ENCODE data around the gene MINDY3. TPM values are rescaled to one million over a fixed set of nuclear protein-coding genes. Genes with fewer than 3 reads are reported as not detected.

MINDY3 gene
- total RNA-seq, 1 donor from 2014 or later = 22.2 TPM

- Histone ChIP-seq H3K27me3 (ENCODE audit: control insufficient read depth, insufficient read depth, low read length) (no peaks in the 10 kb centered on the region), H3K4me3 (ENCODE audit: low read depth, low read length) (no peak overlapping the region), H3K36me3 (ENCODE audit: control insufficient read depth, insufficient read depth, low read length) (no peaks in the 10 kb centered on the region)
- no peak for DNase-seq (ENCODE audit: low read depth)
- TF ChIP-seq CTCF (IDR thresholded peaks at IDR 0.05; ENCODE audit: insufficient read depth, low read length, poor library complexity, severe bottlenecking) = peak; percentile 19
These were observed 35.8 kb downstream of the MINDY3 start for GRCh38 chr10:15824498-15824897.

GRCh38 chr10:15822131-15822530 lies 38.2 kb downstream of the MINDY3 start:
- Histone ChIP-seq H3K27me3 (ENCODE audit: control insufficient read depth, insufficient read depth, low read length) (no peaks in the 10 kb centered on the region), H3K36me3 (ENCODE audit: control insufficient read depth, insufficient read depth, low read length) (no peaks in the 10 kb centered on the region), H3K4me3 (ENCODE audit: low read depth, low read length) (no peak overlapping the region)
- DNase-seq (ENCODE audit: low read depth) = no peak
- TF ChIP-seq CTCF (IDR thresholded peaks at IDR 0.05; ENCODE audit: insufficient read depth, low read length, poor library complexity, severe bottlenecking) = no peak

- TF ChIP-seq CTCF (IDR thresholded peaks at IDR 0.05; ENCODE audit: insufficient read depth, low read length, poor library complexity, severe bottlenecking) = no peak
- no peak overlapping the region for H3K4me3 ChIP-seq (ENCODE audit: low read depth, low read length)
- no peak for DNase-seq (ENCODE audit: low read depth)
- H3K36me3 ChIP-seq (ENCODE audit: control insufficient read depth, insufficient read depth, low read length) = no peaks in the 10 kb centered on the region
- no peaks in the 10 kb centered on the region for H3K27me3 ChIP-seq (ENCODE audit: control insufficient read depth, insufficient read depth, low read length)
These were observed 39.1 kb downstream of the MINDY3 start for GRCh38 chr10:15821046-15821683.

GRCh38 chr10:15817409-15818046 lies 42.8 kb downstream of the MINDY3 start:
- no peak overlapping the region for H3K4me3 ChIP-seq (ENCODE audit: low read depth, low read length)
- no peaks in the 10 kb centered on the region for H3K36me3 ChIP-seq (ENCODE audit: control insufficient read depth, insufficient read depth, low read length)
- H3K27me3 ChIP-seq (ENCODE audit: control insufficient read depth, insufficient read depth, low read length) = no peaks in the 10 kb centered on the region
- TF ChIP-seq CTCF (IDR thresholded peaks at IDR 0.05; ENCODE audit: insufficient read depth, low read length, poor library complexity, severe bottlenecking) = no peak
- DNase-seq (ENCODE audit: low read depth) = no peak

DNA sequence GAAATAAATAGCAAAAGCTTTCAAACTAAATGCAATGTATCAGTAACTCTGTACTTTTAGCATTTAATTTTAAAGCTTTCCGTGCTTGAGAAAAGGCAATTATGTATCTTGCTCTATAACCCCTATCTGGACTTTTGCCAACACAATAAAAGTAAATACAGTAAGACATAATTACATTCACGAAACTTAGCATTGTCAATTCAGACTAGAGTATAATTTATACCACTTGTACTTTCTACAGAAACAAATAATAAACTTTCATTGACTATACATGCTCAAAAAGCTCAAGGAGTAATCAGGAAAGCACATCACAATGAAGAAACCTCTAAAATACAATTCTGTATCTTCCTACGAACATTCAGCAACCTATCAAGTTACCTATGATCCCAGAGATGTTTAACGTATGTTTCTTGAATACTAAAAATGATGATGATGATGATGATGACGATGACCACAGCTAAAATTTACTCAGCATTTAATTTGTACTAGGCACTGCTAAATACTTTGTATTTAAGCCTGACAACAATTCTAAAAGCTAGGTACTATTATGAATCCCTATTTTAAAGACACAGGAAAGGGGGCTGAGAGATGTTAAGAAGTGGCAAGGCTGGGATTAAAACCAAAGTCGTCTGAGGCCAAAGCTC lies 44.9 kb downstream of the MINDY3 start:
- no peak overlapping the region for H3K4me3 ChIP-seq (ENCODE audit: low read depth, low read length)
- no peak for DNase-seq (ENCODE audit: low read depth)
- no peaks in the 10 kb centered on the region for H3K36me3 ChIP-seq (ENCODE audit: control insufficient read depth, insufficient read depth, low read length)
- TF ChIP-seq CTCF (IDR thresholded peaks at IDR 0.05; ENCODE audit: insufficient read depth, low read length, poor library complexity, severe bottlenecking) = no peak
- no peaks in the 10 kb centered on the region for H3K27me3 ChIP-seq (ENCODE audit: control insufficient read depth, insufficient read depth, low read length)
